IPS-11a (cell line): ENCODE measurements around the gene CGN.
A peak's percentile ranks its signal among the peaks of the same experiment; 100 is the strongest.
"Not testable (repeated sequence)": the region's sequence is repeated elsewhere in the genome, so short reads cannot be mapped to it uniquely, and the experiment has no call there.

Experiments used
- H3K4me3 ChIP-seq: one replicate; pipeline ENCODE4 v1.5.1; 2013; ENCODE audit warnings: low read depth, low read length, control low read depth

Gene CGN

GRCh38 chr1:151519667-151520066 is 8.5 kb downstream of the CGN start:
- no peak overlapping the region for H3K4me3 ChIP-seq

- no peak overlapping the region for H3K4me3 ChIP-seq
Observed at GRCh38 chr1:151520359-151520758, 9.2 kb downstream of the CGN start.

- not testable (repeated sequence) for H3K4me3 ChIP-seq
Observed at GRCh38 chr1:151522427-151522826, 11.2 kb downstream of the CGN start.

- H3K4me3 ChIP-seq, result no peak overlapping the region
Observed at GRCh38 chr1:151523326-151523725, 12.1 kb downstream of the CGN start.

GRCh38 chr1:151524736-151525135 is 13.5 kb downstream of the CGN start:
- no peak overlapping the region for H3K4me3 ChIP-seq

- no peak overlapping the region for H3K4me3 ChIP-seq
Observed at GRCh38 chr1:151526735-151527525, 15.7 kb downstream of the CGN start.

GRCh38 chr1:151529211-151529702 is 18.1 kb downstream of the CGN start:
- H3K4me3 ChIP-seq, result no peak overlapping the region

GRCh38 chr1:151529781-151530180 is 18.6 kb downstream of the CGN start:
- no peak overlapping the region for H3K4me3 ChIP-seq

GRCh38 chr1:151530461-151530860 is 19.3 kb downstream of the CGN start:
- H3K4me3 ChIP-seq, result no peak overlapping the region

GRCh38 chr1:151533870-151534269 is 22.7 kb downstream of the CGN start:
- H3K4me3 ChIP-seq, result no peak overlapping the region

- no peak overlapping the region for H3K4me3 ChIP-seq
Observed at GRCh38 chr1:151534662-151535278, 23.6 kb downstream of the CGN start.

- H3K4me3 ChIP-seq, result no peak overlapping the region
Observed at GRCh38 chr1:151535326-151536271, 24.4 kb downstream of the CGN start.

- no peak overlapping the region for H3K4me3 ChIP-seq
Observed at GRCh38 chr1:151536499-151536898, 25.3 kb downstream of the CGN start.

GRCh38 chr1:151537112-151537511 is 25.9 kb downstream of the CGN start:
- H3K4me3 ChIP-seq, result no peak overlapping the region

- peak overlapping the region; percentile 89 for H3K4me3 ChIP-seq
Observed at GRCh38 chr1:151539321-151540020, 28.3 kb downstream of the CGN start.

GRCh38 chr1:151540021-151540981 is 29.1 kb downstream of the CGN start, which contains the start of gene TUFT1:
Gene TUFT1, plus strand, starts transcription at chr1:151540309. Its CDS starts 58 bp downstream, at chr1:151540367.
- peak within 1 kb of the TSS; percentile 89 for H3K4me3 ChIP-seq

GRCh38 chr1:151540982-151541377 is 29.8 kb downstream of the CGN start:
- H3K4me3 ChIP-seq, result peak overlapping the region; percentile 89

- H3K4me3 ChIP-seq, result peak overlapping the region; percentile 89
Observed at GRCh38 chr1:151541752-151542151, 30.6 kb downstream of the CGN start.

GRCh38 chr1:151542710-151543129 is 31.5 kb downstream of the CGN start:
- no peak overlapping the region for H3K4me3 ChIP-seq
